Measurements from ENCODE around the gene TMEM140.
"Not testable (repeated sequence)": the region's sequence is repeated elsewhere in the genome, so short reads cannot be mapped to it uniquely, and the experiment has no call there.

TMEM140 gene

DNA sequence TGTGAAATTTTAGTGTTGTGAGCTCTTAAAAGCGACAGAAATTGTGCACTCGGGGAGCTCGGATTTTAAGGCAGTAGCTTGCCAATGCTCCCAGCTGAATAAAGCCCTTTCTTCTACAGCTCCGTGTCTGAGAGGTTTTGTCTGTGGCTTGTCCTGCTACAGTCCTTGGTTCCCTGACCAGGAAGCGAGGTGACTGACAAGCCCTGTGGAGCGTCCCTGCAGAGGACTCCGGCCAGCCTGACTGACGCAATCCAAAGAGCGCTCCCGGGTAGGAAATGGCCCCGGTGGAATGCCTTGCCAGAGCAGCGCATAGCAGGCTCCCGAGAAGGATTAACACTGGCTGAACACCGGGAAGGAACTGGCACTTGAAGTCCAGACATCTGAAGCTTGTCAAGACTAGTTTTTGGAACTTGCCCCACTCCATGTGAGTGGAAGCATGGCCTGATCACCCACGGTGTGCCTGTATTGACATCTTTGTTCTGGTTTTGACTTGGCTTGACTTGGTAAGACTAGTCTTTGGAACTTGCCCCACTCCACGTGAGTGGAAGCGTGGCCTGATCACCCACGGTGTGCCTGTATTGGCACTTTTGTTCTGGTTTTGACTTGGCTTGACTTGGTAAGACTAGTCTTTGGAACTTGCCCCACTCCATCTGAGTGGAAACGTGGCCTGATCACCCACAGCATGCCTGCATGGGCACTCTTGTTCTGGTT is 23.9 kb downstream of the TMEM140 start:
- not testable (repeated sequence) for H3K27ac ChIP-seq (ENCODE audit: insufficient read depth, low read depth, low read length, poor library complexity, severe bottlenecking); H3K27me3 ChIP-seq (ENCODE audit: control insufficient read depth, insufficient read depth, low read length, poor library complexity, severe bottlenecking); H3K9me3 ChIP-seq (ENCODE audit: control insufficient read depth, low read length); H3K4me1 ChIP-seq (ENCODE audit: control insufficient read depth, insufficient read depth, low read length); H3K4me3 ChIP-seq (ENCODE audit: insufficient read depth, low read depth, low read length)
- H3K36me3 ChIP-seq (ENCODE audit: control insufficient read depth, insufficient read depth, low read length), result peaks cover 15% of the 10 kb centered on the region
- 87 to 88% methylated on average over 19 of the region's 19 CpGs for WGBS, 2 experiments

DNA sequence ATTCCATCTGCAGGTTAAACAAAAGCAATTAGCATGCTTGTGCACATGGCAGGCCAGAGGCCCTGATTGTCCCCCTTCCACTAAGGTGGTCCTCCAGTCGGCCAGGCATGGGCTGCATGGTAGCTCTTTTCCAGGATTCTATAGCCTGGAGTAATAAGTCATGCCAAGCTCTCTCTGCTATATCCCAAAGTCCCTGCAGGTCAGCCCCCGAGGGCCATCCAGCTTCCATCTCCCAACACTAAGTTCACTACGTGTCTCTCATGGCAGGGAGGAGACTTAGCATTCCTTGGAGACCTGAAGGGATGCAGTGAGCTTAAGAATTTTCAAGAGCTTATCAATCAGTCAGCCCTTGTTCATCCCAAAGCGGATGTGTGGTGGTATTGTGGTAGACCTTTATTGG is 26.0 kb downstream of the TMEM140 start:
- H3K4me1 ChIP-seq (ENCODE audit: control insufficient read depth, insufficient read depth, low read length), result peaks cover 14% of the 10 kb centered on the region
- WGBS, 2 experiments, result 91 to 97% methylated on average over 4 of the region's 4 CpGs
- H3K4me3 ChIP-seq (ENCODE audit: insufficient read depth, low read depth, low read length); H3K27me3 ChIP-seq (ENCODE audit: control insufficient read depth, insufficient read depth, low read length, poor library complexity, severe bottlenecking); H3K36me3 ChIP-seq (ENCODE audit: control insufficient read depth, insufficient read depth, low read length); H3K9me3 ChIP-seq (ENCODE audit: control insufficient read depth, low read length); H3K27ac ChIP-seq (ENCODE audit: insufficient read depth, low read depth, low read length, poor library complexity, severe bottlenecking): not testable (repeated sequence)

DNA sequence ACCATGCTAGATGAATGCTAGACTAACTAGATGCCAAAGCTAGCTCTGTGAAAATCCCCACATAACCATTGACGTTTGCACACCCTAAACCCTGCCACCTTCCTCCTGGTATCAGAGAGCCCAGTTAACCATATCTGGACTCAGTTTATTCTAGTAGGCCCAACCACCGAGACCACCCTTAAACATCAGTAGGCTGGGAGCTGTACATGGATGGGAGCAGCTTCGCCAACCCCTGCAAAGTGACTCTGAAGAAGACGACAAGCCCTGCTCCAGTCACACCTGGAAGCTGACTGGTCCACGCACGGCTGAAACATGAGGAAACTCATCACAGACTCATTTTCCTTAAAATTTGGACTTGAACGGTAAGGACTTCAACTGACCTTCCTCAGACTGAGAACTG is 27.1 kb downstream of the TMEM140 start:
- 94 to 96% methylated on average over 6 to 7 of the region's 7 CpGs for WGBS, 2 experiments
- Histone ChIP-seq H3K4me1 (ENCODE audit: control insufficient read depth, insufficient read depth, low read length) (peaks cover 5% of the 10 kb centered on the region), H3K36me3 (ENCODE audit: control insufficient read depth, insufficient read depth, low read length) (no peaks in the 10 kb centered on the region), H3K27ac (ENCODE audit: insufficient read depth, low read depth, low read length, poor library complexity, severe bottlenecking) (no peak overlapping the region), H3K9me3 (ENCODE audit: control insufficient read depth, low read length) (no peaks in the 10 kb centered on the region), H3K27me3 (ENCODE audit: control insufficient read depth, insufficient read depth, low read length, poor library complexity, severe bottlenecking) (no peaks in the 10 kb centered on the region), H3K4me3 (ENCODE audit: insufficient read depth, low read depth, low read length) (no peak overlapping the region)

GRCh38 chr7:135175931-135176330 is 28.1 kb downstream of the TMEM140 start:
- 95 to 96% methylated on average over 6 of the region's 6 CpGs for WGBS, 2 experiments
- Histone ChIP-seq H3K4me1 (ENCODE audit: control insufficient read depth, insufficient read depth, low read length) (peaks cover 5% of the 10 kb centered on the region), H3K36me3 (ENCODE audit: control insufficient read depth, insufficient read depth, low read length) (no peaks in the 10 kb centered on the region), H3K27me3 (ENCODE audit: control insufficient read depth, insufficient read depth, low read length, poor library complexity, severe bottlenecking) (no peaks in the 10 kb centered on the region), H3K27ac (ENCODE audit: insufficient read depth, low read depth, low read length, poor library complexity, severe bottlenecking) (no peak overlapping the region), H3K9me3 (ENCODE audit: control insufficient read depth, low read length) (peaks cover under 1% of the 10 kb centered on the region), H3K4me3 (ENCODE audit: insufficient read depth, low read depth, low read length) (no peak overlapping the region)

GRCh38 chr7:135177028-135177696 is 29.3 kb downstream of the TMEM140 start:
- WGBS, 2 experiments, result 92 to 94% methylated on average over 9 of the region's 9 CpGs
- Histone ChIP-seq H3K4me3 (ENCODE audit: insufficient read depth, low read depth, low read length) (no peak overlapping the region), H3K4me1 (ENCODE audit: control insufficient read depth, insufficient read depth, low read length) (peaks cover 5% of the 10 kb centered on the region), H3K36me3 (ENCODE audit: control insufficient read depth, insufficient read depth, low read length) (no peaks in the 10 kb centered on the region), H3K9me3 (ENCODE audit: control insufficient read depth, low read length) (peaks cover 3% of the 10 kb centered on the region), H3K27me3 (ENCODE audit: control insufficient read depth, insufficient read depth, low read length, poor library complexity, severe bottlenecking) (no peaks in the 10 kb centered on the region), H3K27ac (ENCODE audit: insufficient read depth, low read depth, low read length, poor library complexity, severe bottlenecking) (no peak overlapping the region)

GRCh38 chr7:135178364-135178763 is 30.5 kb downstream of the TMEM140 start:
- Histone ChIP-seq H3K4me1 (ENCODE audit: control insufficient read depth, insufficient read depth, low read length) (peaks cover 5% of the 10 kb centered on the region), H3K27ac (ENCODE audit: insufficient read depth, low read depth, low read length, poor library complexity, severe bottlenecking) (no peak overlapping the region), H3K27me3 (ENCODE audit: control insufficient read depth, insufficient read depth, low read length, poor library complexity, severe bottlenecking) (no peaks in the 10 kb centered on the region), H3K9me3 (ENCODE audit: control insufficient read depth, low read length) (peaks cover 3% of the 10 kb centered on the region), H3K4me3 (ENCODE audit: insufficient read depth, low read depth, low read length) (no peak overlapping the region), H3K36me3 (ENCODE audit: control insufficient read depth, insufficient read depth, low read length) (no peaks in the 10 kb centered on the region)
- WGBS, 2 experiments, result 87 to 88% methylated on average over 13 of the region's 13 CpGs

GRCh38 chr7:135179321-135179925 is 31.6 kb downstream of the TMEM140 start:
- H3K4me3 ChIP-seq (ENCODE audit: insufficient read depth, low read depth, low read length), result no peak overlapping the region

DNA sequence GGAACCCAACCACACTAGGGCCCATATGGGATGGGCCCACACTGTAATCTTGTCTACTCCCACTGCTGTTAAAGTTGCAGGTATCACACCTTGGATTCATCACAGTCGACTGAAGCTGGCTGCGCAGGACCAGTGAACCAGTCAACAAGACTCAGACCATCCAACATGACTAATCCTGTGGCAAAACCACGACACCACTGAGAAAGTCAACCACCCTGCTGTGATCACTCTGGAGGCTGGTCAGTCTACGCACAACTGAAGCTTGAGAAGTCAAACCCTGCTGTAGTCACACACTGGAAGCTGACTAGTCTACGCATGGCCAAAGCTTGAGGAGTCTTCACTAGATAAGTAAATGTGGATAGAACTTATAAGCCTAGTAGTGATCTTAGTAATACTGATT is 32.2 kb downstream of the TMEM140 start:
- WGBS, 2 experiments, result 93% methylated on average over 5 of the region's 5 CpGs
- H3K36me3 ChIP-seq (ENCODE audit: control insufficient read depth, insufficient read depth, low read length), result peaks cover 4% of the 10 kb centered on the region

More at GRCh38 chr7:135179321-135179925, 31.6 kb downstream of the TMEM140 start:
- Histone ChIP-seq H3K27me3 (ENCODE audit: control insufficient read depth, insufficient read depth, low read length, poor library complexity, severe bottlenecking) (no peaks in the 10 kb centered on the region), H3K36me3 (ENCODE audit: control insufficient read depth, insufficient read depth, low read length) (peaks cover 1% of the 10 kb centered on the region), H3K9me3 (ENCODE audit: control insufficient read depth, low read length) (peaks cover 3% of the 10 kb centered on the region), H3K4me1 (ENCODE audit: control insufficient read depth, insufficient read depth, low read length) (peaks cover 5% of the 10 kb centered on the region), H3K27ac (ENCODE audit: insufficient read depth, low read depth, low read length, poor library complexity, severe bottlenecking) (no peak overlapping the region)
- WGBS, 2 experiments, result 97 to 98% methylated on average over 8 of the region's 8 CpGs

DNA sequence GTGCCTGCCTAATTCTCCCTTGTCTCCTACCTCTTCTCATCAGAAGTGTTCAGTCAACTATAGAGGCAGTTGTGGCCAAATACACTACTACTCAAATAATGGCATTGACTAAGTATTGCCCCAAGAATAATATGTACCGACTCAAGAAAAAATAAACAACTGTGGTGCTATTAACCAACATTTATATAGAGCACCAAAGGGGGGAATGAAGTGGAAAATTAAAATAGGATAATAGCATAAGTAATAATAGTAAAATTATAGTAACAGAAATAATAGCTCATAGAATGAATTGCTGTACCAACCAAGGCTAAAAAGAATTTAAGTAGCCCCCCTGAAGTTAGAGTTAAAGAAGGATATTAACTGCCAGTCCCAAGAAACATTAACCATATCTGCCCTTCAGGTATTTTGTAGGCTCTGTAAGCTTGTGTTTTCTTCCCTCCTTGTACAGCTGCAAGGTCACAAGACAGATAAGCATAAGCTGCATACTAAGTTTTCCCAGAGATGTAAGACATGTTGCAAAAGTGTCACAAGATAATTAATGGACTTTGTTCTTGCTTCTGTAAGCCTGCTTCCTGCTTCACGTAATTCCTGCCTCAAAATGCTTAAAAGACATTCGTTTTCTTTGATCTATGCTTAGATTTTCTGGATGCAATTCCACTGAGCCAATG is 33.5 kb downstream of the TMEM140 start:
- Histone ChIP-seq H3K4me3 (ENCODE audit: insufficient read depth, low read depth, low read length) (no peak overlapping the region), H3K4me1 (ENCODE audit: control insufficient read depth, insufficient read depth, low read length) (peaks cover 5% of the 10 kb centered on the region), H3K27ac (ENCODE audit: insufficient read depth, low read depth, low read length, poor library complexity, severe bottlenecking) (no peak overlapping the region), H3K27me3 (ENCODE audit: control insufficient read depth, insufficient read depth, low read length, poor library complexity, severe bottlenecking) (no peaks in the 10 kb centered on the region), H3K36me3 (ENCODE audit: control insufficient read depth, insufficient read depth, low read length) (peaks cover 4% of the 10 kb centered on the region), H3K9me3 (ENCODE audit: control insufficient read depth, low read length) (peaks cover 3% of the 10 kb centered on the region)
- WGBS, 2 experiments, result 91 to 93% methylated on average over 2 of the region's 3 CpGs

More for the DNA sequence above, 32.2 kb downstream of the TMEM140 start:
- H3K4me3 ChIP-seq (ENCODE audit: insufficient read depth, low read depth, low read length), result no peak overlapping the region
- peaks cover 5% of the 10 kb centered on the region for H3K4me1 ChIP-seq (ENCODE audit: control insufficient read depth, insufficient read depth, low read length)
- H3K27ac ChIP-seq (ENCODE audit: insufficient read depth, low read depth, low read length, poor library complexity, severe bottlenecking), result no peak overlapping the region
- no peaks in the 10 kb centered on the region for H3K27me3 ChIP-seq (ENCODE audit: control insufficient read depth, insufficient read depth, low read length, poor library complexity, severe bottlenecking)
- peaks cover 3% of the 10 kb centered on the region for H3K9me3 ChIP-seq (ENCODE audit: control insufficient read depth, low read length)
